Astrocyte (in vitro differentiated cells and primary cell): Measurements from ENCODE around the gene ADGRA1. TPM values are rescaled to one million over a fixed set of nuclear protein-coding genes. Genes with fewer than 3 reads are reported as not detected.

Experiments
- DNase-seq: peaks from one replicate; pipeline ENCODE4 v3.0.0-alpha.2; 2010; ENCODE audit warnings: low read depth
- FAIRE-seq: peaks from 2 replicates; lab custom pipeline; 2011; peaks lifted over from hg19 to GRCh38; lab: Jason Lieb, UNC
- H2AFZ ChIP-seq: 2 replicates; pipeline ENCODE4 v1.6.0; 2012; ENCODE audit warnings: low read depth, low read length, inconsistent platforms
- H3K27ac ChIP-seq: 2 replicates; pipeline ENCODE4 v1.5.1; 2011; ENCODE audit warnings: low read depth, low read length, inconsistent platforms
- H3K27me3 ChIP-seq: 2 replicates; pipeline ENCODE4 v1.6.0; 2011; ENCODE audit warnings: low read length, inconsistent platforms; ENCODE audit not compliant: insufficient read depth
- H3K36me3 ChIP-seq: 2 replicates; pipeline ENCODE4 v1.5.1; 2011; ENCODE audit warnings: low read length, inconsistent platforms; ENCODE audit not compliant: insufficient read depth
- H3K4me1 ChIP-seq: 2 replicates; pipeline ENCODE4 v1.5.1; 2011; ENCODE audit warnings: low read length, inconsistent platforms; ENCODE audit not compliant: insufficient read depth
- H3K4me2 ChIP-seq: 2 replicates; pipeline ENCODE4 v1.6.0; 2012; ENCODE audit warnings: low read length, inconsistent platforms
- H3K4me3 ChIP-seq: 2 replicates; pipeline ENCODE4 v1.5.1; 2011; ENCODE audit warnings: low read depth, mild to moderate bottlenecking, low read length, inconsistent platforms; ENCODE audit not compliant: insufficient read depth
- H3K79me2 ChIP-seq: 2 replicates; pipeline ENCODE4 v1.6.0; 2012; ENCODE audit warnings: mild to moderate bottlenecking, low read length, inconsistent platforms; ENCODE audit not compliant: insufficient read depth
- H3K9ac ChIP-seq: 2 replicates; pipeline ENCODE4 v1.6.0; 2012; ENCODE audit warnings: mild to moderate bottlenecking, low read length, inconsistent platforms
- H3K9me3 ChIP-seq: 2 replicates; pipeline ENCODE4 v1.5.1; 2012; ENCODE audit warnings: low read depth, mild to moderate bottlenecking, low read length, inconsistent platforms; ENCODE audit not compliant: insufficient read depth
- H4K20me1 ChIP-seq: 2 replicates; pipeline ENCODE4 v1.6.0; 2012; ENCODE audit warnings: low read length, inconsistent platforms; ENCODE audit not compliant: insufficient read depth
- H3K27ac Mint-ChIP-seq: one replicate; pipeline ENCODE4 v1.8.0; 2021; ENCODE audit warnings: mild to moderate bottlenecking, mixed read lengths; ENCODE audit not compliant: unreplicated experiment
- H3K27me3 Mint-ChIP-seq: one replicate; pipeline ENCODE4 v1.8.0; 2021; ENCODE audit warnings: low read depth, mixed read lengths; ENCODE audit not compliant: unreplicated experiment
- H3K36me3 Mint-ChIP-seq: one replicate; pipeline ENCODE4 v1.8.0; 2021; ENCODE audit warnings: low read depth, mixed read lengths; ENCODE audit not compliant: unreplicated experiment
- H3K4me1 Mint-ChIP-seq: one replicate; pipeline ENCODE4 v1.8.0; 2021; ENCODE audit warnings: low read depth, mixed read lengths; ENCODE audit not compliant: unreplicated experiment
- H3K4me3 Mint-ChIP-seq: one replicate; pipeline ENCODE4 v1.8.0; 2021; ENCODE audit warnings: mild to moderate bottlenecking, moderate library complexity, mixed read lengths; ENCODE audit not compliant: unreplicated experiment
- H3K9me3 Mint-ChIP-seq: one replicate; pipeline ENCODE4 v1.8.0; 2021; ENCODE audit warnings: mild to moderate bottlenecking, mixed read lengths; ENCODE audit not compliant: unreplicated experiment
- CTCF ChIP-seq: IDR thresholded peaks from 2 replicates; pipeline ENCODE4 v1.5.1; 2011; ENCODE audit warnings: low read depth, mild to moderate bottlenecking, inconsistent platforms, low read length, moderate library complexity; ENCODE audit not compliant: insufficient read depth
- EZH2 ChIP-seq: IDR thresholded peaks from 2 replicates; pipeline ENCODE4 v1.6.1; 2012; ENCODE audit warnings: mild to moderate bottlenecking, low read length, inconsistent platforms; ENCODE audit not compliant: insufficient read depth
- total RNA-seq: library from RNA; stranded (reverse); gene quantifications from 2 replicates; pipeline ENCODE4 v1.2.1, GENCODE V29; 2021

ADGRA1 gene
- total RNA-seq, 1 donor from 2014 or later: not detected

GRCh38 chr10:133060022-133060421, 27.7 kb upstream of the ADGRA1 start:
- Mint-ChIP-seq H3K4me3 (no peak overlapping the region), H3K4me1 (no peaks in the 10 kb centered on the region), H3K36me3 (no peaks in the 10 kb centered on the region), H3K27me3 (peaks cover 38% of the 10 kb centered on the region), H3K27ac (no peak overlapping the region), H3K9me3 (peaks cover 2% of the 10 kb centered on the region)
- Histone ChIP-seq H3K9ac (no peak overlapping the region), H3K27me3 (no peaks in the 10 kb centered on the region), H3K4me3 (no peak overlapping the region), H3K36me3 (no peaks in the 10 kb centered on the region), H3K9me3 (peaks cover 2% of the 10 kb centered on the region), H2AFZ (no peak overlapping the region), H3K4me1 (no peaks in the 10 kb centered on the region), H4K20me1 (no peaks in the 10 kb centered on the region), H3K27ac (no peak overlapping the region), H3K79me2 (no peaks in the 10 kb centered on the region), H3K4me2 (no peak overlapping the region)
- TF ChIP-seq CTCF: no peak
- TF ChIP-seq EZH2: no peak
- no peak for FAIRE-seq
- no peak for DNase-seq

- H3K9me3 ChIP-seq: peaks cover 2% of the 10 kb centered on the region
- TF ChIP-seq EZH2: no peak
- TF ChIP-seq CTCF: no peak
- Mint-ChIP-seq H3K27ac (no peak overlapping the region), H3K4me1 (no peaks in the 10 kb centered on the region), H3K27me3 (peaks cover 36% of the 10 kb centered on the region), H3K36me3 (no peaks in the 10 kb centered on the region), H3K4me3 (no peak overlapping the region), H3K9me3 (peaks cover under 1% of the 10 kb centered on the region)
- no peak overlapping the region for H3K27ac ChIP-seq
- H3K4me2 ChIP-seq: no peak overlapping the region
- H3K27me3 ChIP-seq: no peaks in the 10 kb centered on the region
- no peaks in the 10 kb centered on the region for H3K4me1 ChIP-seq
- no peak for DNase-seq
- H3K4me3 ChIP-seq: no peak overlapping the region
- no peaks in the 10 kb centered on the region for H3K79me2 ChIP-seq
- H3K36me3 ChIP-seq: no peaks in the 10 kb centered on the region
- no peak overlapping the region for H3K9ac ChIP-seq
- FAIRE-seq: no peak
- no peaks in the 10 kb centered on the region for H4K20me1 ChIP-seq
- no peak overlapping the region for H2AFZ ChIP-seq
Measured at GRCh38 chr10:133060466-133060865, 27.3 kb upstream of the ADGRA1 start.

- H3K27ac Mint-ChIP-seq: no peak overlapping the region
- no peaks in the 10 kb centered on the region for H3K79me2 ChIP-seq
- H3K36me3 Mint-ChIP-seq: no peaks in the 10 kb centered on the region
- H3K4me3 ChIP-seq: no peak overlapping the region
- no peaks in the 10 kb centered on the region for H3K9me3 Mint-ChIP-seq
- H3K27ac ChIP-seq: no peak overlapping the region
- no peaks in the 10 kb centered on the region for H4K20me1 ChIP-seq
- H3K4me1 ChIP-seq: no peaks in the 10 kb centered on the region
- TF ChIP-seq CTCF (no peak), EZH2 (no peak)
- no peak overlapping the region for H3K4me2 ChIP-seq
- peaks cover 34% of the 10 kb centered on the region for H3K27me3 Mint-ChIP-seq
- no peaks in the 10 kb centered on the region for H3K36me3 ChIP-seq
- no peak overlapping the region for H3K4me3 Mint-ChIP-seq
- peaks cover 2% of the 10 kb centered on the region for H3K9me3 ChIP-seq
- H2AFZ ChIP-seq: no peak overlapping the region
- no peaks in the 10 kb centered on the region for H3K27me3 ChIP-seq
- no peaks in the 10 kb centered on the region for H3K4me1 Mint-ChIP-seq
- no peak overlapping the region for H3K9ac ChIP-seq
- no peak for DNase-seq
- FAIRE-seq: no peak
Measured at GRCh38 chr10:133060881-133061280, 26.8 kb upstream of the ADGRA1 start.
